HG03025 (cell line): Measurements from ENCODE around the gene TXNDC9.
"Not testable (repeated sequence)": the region's sequence is repeated elsewhere in the genome, so short reads cannot be mapped to it uniquely, and the experiment has no call there.

Experiments used
- ATAC-seq: cut with Tn5 transposase; IDR thresholded peaks from one replicate; pipeline ENCODE4 v1.9.1; 2021; ENCODE audit warnings: mild to moderate bottlenecking, moderate library complexity; ENCODE audit not compliant: unreplicated experiment, low FRiP score

Gene TXNDC9

DNA sequence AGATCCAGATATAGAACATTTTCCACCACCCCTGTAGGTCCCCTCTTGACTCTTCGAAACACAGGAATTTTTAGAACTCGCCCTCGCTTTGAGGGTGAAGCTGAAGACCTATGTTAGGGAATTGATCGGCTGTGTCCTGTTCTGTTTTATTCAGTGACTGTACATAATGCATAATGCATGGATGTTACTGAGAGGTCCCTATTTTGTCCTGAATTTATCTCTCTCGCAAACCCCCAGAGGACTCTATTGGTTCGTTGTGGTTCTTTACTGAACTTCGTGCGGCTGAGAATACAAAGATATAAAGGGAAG is 625 bp upstream of the TXNDC9 start:
- peak; percentile 8 for ATAC-seq

- no peak for ATAC-seq
Measured at GRCh38 chr2:99325384-99325783, 10.7 kb downstream of the TXNDC9 start.

- not testable (repeated sequence) for ATAC-seq
Measured at GRCh38 chr2:99317873-99318200, 18.3 kb downstream of the TXNDC9 start.

DNA sequence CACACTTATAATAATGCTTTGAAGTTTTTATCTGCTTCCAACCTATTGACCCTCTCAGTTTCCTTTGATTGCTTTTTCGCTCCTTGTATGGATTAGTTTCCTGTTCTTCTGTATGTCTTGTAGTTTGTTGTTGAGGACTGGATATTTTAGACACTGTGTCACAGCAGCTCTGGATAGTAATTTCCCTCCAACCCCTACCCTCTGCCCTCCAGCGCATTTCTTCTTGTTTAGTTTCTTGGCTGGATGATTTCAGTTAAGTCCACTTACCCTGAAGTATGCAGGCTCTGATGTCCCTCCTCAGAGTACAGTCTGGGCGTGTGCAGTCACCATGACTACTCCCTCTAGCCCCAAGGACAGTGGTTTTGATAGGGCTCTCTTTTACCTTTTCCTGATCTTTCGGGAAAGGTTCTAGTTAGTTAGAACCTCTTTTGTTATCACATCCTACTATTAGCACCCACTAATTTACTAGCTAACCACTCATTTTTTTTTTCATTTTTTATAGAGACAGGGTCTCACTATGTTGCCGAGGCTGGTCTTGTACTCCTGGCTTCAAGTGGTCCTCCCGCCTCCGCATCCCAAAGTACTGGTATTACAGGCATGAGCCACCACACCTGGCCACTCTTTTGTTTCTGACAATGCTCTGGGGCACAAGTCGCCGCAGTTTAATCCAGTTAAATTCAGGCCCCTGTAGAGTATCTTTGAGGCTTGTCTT is 18.8 kb downstream of the TXNDC9 start:
- no peak for ATAC-seq

DNA sequence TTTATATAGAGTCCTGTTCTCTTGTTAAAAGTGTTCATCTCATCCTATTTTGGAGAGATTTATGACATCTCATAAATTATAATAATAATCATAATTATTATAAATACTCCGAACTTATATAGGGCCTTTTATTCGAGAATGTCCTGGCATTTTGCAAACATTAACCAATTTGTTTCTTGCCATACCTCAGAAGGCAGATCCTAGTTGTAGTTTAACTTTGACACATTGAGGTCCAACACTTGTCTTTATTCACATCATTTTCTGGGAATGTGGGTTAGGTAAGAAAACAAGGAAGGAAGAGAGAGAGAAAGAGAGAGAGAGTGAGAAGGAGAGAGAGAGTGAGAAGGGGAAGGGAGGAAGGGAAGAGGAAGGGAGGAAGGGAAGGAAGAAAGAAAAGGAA is 35.0 kb downstream of the TXNDC9 start, which contains the start of gene LYG1:
Gene LYG1, minus strand, starts transcription at position 101 of the 400 bp plus-strand sequence. CDS start 5,527 bp downstream, outside the sequence.
- ATAC-seq = not testable (repeated sequence)

DNA sequence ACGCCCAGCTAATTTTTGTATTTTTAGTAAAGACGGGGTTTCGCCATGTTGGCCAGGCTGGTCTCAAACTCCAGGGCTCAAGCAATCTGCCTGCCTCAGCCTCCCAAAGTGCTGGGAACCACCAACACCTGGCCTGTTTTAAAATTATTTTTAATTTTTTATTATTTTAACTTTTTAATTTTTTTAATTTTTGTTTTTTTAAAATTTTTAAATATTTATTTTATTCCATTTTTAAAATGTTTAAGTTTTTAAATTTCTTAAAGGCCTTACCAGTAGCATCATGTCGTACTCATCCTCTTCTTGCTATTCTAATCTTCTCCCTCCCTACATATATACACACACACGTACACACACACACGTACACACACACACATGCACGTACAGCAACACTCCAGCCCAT is 36.6 kb downstream of the TXNDC9 start:
- no peak for ATAC-seq

DNA sequence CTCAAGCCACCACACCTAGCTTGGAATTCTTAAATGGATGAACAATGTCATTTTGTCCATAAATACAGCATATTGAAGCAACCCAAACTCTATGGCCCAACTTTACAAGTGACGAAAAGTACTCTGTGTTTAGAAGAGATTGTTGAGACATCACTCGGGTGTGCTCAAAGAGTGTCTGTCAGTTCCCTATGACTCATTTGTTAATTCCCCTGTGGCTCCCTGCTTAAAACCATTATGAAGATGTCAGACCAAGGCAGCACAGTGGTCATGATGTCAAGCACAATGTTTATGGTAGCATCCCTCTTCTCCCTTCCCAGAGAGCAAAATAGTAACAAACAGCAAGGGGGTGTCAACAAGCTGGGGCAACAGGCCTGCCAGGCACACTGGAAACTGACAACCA is 38.1 kb downstream of the TXNDC9 start:
- no peak for ATAC-seq

DNA sequence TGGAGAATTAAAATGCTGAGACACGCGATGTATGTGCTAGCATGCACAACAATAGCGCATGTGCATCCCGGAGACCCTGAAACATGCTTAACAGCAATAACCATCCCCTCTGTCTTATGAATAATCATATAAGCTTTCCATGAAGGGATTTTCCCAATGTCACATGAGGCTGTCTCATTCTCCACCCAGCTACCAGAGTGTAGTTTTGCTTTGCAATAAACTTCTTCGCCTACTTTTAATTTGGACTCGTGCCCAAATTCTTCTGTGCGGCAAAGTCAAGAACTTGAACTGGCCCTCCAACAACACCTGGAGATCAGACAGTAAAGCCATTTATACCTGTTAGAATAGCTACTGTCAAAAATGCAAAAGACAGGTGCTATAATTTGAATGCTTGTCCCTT is 50.6 kb downstream of the TXNDC9 start:
- no peak for ATAC-seq

- no peak for ATAC-seq
Measured at GRCh38 chr2:99279969-99280695, 56.0 kb downstream of the TXNDC9 start.

DNA sequence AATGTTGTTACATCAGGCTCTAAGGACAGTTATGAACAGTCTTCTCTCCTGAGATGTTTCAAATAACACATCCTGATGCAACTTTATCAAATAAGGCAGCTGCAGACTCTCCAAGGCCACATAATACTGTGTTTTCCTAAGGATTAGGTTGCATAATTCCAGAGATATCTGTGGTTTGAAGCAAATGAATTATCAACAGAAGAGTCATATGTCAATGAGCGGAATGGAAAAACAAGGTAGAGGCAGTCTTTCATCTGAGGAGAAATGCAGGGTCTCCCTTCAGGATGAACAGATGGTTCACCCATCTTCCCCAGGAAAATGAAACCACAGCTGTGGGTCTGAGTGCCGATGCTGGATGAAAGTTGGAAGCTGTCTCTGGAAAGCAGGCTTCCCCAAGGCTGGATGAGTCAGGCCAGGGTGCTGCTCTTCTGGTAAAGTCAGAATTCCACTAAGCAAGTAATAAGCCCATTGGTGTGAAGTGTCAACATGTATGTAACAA is 57.3 kb downstream of the TXNDC9 start:
- no peak for ATAC-seq

DNA sequence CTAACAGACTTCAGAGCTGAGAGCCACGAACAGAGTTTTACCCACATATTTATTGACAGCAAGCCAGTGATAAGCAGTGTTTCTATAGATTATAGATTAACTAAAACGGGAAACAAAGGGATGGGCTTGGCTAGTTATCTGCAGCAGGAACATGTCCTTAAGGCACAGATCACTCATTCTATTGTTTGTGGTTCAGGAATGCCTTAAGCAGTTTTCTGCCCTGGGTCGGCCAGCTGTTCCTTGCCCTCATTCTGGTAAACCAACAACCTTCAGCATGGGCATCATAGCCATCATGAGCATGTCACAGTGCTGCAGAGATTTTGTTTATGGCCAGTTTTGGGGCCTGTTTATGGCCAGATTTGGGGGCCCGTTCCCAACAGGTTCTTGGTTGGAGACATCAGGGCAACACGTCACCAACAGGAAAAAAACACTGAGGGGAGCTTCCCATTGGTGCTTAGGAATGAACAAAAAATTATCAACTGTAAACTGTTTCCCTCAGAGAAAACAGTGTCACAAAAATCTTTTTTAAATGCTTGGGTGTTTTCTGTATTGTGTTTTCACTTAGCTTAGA is 57.9 kb downstream of the TXNDC9 start:
- not testable (repeated sequence) for ATAC-seq

- no peak for ATAC-seq
Measured at GRCh38 chr2:99275882-99276281, 60.3 kb downstream of the TXNDC9 start.
